Stomach (tissue), 4 donors: ENCODE results near the gene FERMT1.

Experiments used
- EP300 ChIP-seq: sonication (generic); formaldehyde crosslinking; IDR thresholded peaks from one replicate; pipeline ENCODE4 v1.6.1; 2017; ENCODE audit warnings: antibody characterized with exemption
- POLR2A ChIP-seq, 4 donors: fragments of 450-650 bp; IDR thresholded peaks; one replicate each; pipeline ENCODE4 v1.6.1; 2016; ENCODE audit warnings: antibody characterized with exemption in 4 of 4, control low read depth in 2 of 4, mild to moderate bottlenecking in 1 of 4, moderate library complexity in 1 of 4
- TF ChIP-seq, protein P1 (sequence below), 7 experiments: fragments of 450-650 bp in 4 of 7; fragments of 200-600 bp in 3 of 7; sonication (generic) in 3 of 7; IDR thresholded peaks; one replicate each; pipeline ENCODE4 v1.5.1; 2016 to 2019; ENCODE audit warnings: antibody characterized with exemption in 7 of 7, control low read depth in 2 of 7, mild to moderate bottlenecking in 1 of 7

DNA sequence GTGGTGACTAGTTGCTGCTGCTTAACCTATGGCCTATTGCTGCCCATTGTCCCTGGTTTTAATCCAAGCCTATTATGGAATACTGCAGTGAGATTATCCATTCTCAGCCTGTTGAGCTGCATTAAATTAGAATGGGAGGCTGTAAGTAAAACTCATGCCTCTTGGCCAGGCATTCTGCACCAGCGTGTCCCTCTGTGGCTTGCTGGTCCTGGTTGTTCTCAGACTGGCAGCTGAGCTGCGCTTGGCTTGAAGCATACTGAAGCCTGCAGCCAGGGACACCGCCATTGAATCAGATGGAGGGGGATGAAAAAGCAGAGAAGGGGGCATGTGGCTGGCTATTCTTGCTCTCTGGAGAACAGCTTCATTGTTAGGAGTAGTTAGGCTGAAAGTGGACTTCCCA is 84.6 kb downstream of the FERMT1 start:
- TF ChIP-seq, protein P1, sequence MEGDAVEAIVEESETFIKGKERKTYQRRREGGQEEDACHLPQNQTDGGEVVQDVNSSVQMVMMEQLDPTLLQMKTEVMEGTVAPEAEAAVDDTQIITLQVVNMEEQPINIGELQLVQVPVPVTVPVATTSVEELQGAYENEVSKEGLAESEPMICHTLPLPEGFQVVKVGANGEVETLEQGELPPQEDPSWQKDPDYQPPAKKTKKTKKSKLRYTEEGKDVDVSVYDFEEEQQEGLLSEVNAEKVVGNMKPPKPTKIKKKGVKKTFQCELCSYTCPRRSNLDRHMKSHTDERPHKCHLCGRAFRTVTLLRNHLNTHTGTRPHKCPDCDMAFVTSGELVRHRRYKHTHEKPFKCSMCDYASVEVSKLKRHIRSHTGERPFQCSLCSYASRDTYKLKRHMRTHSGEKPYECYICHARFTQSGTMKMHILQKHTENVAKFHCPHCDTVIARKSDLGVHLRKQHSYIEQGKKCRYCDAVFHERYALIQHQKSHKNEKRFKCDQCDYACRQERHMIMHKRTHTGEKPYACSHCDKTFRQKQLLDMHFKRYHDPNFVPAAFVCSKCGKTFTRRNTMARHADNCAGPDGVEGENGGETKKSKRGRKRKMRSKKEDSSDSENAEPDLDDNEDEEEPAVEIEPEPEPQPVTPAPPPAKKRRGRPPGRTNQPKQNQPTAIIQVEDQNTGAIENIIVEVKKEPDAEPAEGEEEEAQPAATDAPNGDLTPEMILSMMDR (IDR thresholded peaks at IDR 0.05) = no peak
- TF ChIP-seq POLR2A (IDR thresholded peaks at IDR 0.05) = no peak
- TF ChIP-seq EP300 = no peak
